AG08395 (cell line): ENCODE results near the gene LIX1.
"Not testable (repeated sequence)": the region's sequence is repeated elsewhere in the genome, so short reads cannot be mapped to it uniquely, and the experiment has no call there.

Experiments used
- DNase-seq: peaks from one replicate; pipeline ENCODE4 v3.0.0; 2012; ENCODE audit warnings: mixed read lengths, low spot score

Gene LIX1

DNA sequence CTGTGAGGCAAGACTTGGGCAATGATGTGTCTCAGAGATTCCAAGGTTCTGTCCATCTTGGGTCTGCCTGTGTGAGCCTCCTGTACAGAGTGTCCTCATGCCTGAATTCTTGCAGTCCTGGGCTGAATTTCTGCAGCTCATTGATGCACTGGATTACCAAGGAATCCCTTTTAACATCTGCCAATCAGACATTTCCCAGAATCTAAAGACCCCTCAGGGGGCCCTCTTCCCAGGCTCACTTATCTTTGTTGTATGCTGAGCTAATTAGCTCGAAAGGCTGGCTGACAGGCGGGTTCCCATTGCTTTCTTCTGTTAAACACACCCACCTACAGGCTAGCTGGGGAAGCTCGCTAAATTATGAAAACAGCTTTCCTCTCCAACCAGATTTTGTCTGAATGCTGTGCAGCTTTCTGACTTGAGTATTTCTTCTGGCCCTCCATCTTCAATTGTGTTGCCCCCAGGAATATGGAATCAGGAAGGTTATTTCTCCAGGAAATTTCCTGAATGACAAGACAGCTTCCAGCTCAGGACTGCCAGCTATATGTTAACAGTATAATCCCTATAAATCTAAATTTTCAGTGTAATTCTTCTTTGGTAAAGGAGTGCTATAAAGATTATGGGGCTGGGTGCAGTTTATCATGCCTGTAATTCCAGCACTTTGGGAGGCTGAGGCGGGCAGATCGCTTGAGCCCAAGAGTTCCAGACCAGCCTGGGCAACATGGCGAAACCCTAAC lies at the start of gene LIX1:
TSS of gene LIX1 (minus strand) at position 91 of the 734 bp plus-strand sequence. CDS start at position 56, 35 bp downstream.
- peak; percentile 61 for DNase-seq

DNA sequence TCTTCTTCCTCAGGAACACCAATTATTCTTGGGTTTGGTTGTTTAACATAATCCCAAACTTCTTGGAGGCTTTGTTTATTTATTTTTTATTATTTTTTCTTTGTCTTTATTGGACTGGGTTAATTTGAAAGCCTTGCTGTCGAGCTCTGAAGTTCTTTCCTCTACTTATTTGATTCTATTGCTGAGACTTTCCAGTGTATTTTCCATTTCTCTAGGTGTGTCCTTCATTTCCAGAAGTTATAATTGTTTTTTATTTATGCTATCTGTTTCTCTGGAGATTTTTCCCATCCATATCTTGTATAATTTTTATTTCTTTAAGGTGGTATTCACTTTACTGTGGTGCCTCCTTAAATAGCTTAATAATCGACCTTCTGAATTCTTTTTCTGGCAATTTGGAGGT lies 49.5 kb upstream of the LIX1 start:
- DNase-seq, result no peak

DNA sequence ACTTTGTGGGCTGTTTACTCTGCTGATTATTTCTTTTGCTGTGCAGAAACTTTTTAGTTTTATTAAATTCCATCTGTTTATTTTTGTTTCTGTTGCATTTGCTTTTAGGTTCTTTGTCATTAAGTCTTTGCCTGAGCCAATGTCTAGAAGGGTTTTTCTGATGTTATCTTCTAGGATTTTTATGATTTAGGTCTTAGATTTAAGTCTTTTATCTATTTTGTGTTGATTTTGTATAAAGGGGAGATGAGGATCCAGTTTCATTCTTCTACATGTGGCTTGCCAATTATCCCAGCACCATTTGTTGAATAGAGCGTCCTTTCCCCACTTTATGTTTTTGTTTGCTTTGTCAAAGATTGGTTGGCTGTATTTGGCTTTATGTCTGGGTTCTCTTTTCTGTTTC lies 47.1 kb upstream of the LIX1 start:
- not testable (repeated sequence) for DNase-seq

DNA sequence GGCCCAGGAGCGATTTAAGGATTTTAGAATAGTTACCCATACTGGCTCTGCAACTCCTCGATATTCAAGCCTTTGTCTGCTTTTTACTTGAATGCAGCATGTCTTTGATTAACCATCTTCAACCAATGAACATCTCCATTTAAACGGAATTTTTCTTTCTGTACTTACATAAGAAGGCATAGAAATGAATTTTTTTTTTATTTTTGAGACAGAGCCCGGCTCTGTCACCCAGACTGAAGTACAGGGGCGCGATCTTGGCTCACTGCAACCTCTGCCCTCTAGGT lies 41.5 kb upstream of the LIX1 start:
- DNase-seq, result no peak

DNA sequence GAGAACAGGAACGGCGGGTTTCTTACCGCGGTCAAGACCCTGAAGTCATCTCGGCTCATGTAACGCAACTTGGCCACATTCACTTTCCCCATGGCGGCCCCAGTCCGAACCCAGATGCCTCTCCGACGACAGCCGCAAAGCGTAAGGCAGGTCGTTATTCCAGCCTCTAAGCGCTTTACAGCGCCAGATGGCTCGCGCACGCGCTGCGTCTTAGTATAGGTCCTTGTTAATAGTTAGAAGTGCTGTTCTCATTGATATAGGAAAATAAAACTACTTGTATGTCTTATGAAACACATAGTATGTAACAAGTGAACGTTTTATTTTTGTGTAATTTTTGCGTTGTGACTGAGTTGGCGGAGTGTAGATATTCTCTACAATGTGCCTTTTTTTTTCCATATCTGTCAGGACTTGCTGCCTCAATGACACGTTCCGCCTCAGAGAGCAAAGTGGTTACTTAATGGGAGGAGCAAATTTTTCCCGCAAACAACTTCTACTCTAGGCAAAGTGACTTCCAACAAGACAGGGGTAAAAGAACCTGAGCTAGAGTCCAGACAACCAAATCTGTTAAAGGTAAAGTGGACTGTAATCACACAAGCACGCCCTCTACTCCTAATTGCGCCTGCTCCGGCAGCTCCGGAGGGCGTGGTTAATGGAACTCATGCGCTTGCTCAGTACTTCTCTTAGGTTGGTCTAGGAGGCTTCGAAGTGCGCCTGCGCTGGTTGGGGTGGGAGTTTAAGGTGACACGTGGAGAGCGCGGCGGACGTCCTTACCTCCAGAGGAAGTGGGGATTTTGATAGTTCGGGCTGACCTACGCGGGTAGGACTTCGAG lies 40.9 kb upstream of the LIX1 start, which contains the start of gene RIOK2:
TSS of gene RIOK2 (minus strand) at position 148 of the 830 bp plus-strand sequence. CDS start at position 92, 56 bp downstream.
- peak; percentile 95 for DNase-seq

DNA sequence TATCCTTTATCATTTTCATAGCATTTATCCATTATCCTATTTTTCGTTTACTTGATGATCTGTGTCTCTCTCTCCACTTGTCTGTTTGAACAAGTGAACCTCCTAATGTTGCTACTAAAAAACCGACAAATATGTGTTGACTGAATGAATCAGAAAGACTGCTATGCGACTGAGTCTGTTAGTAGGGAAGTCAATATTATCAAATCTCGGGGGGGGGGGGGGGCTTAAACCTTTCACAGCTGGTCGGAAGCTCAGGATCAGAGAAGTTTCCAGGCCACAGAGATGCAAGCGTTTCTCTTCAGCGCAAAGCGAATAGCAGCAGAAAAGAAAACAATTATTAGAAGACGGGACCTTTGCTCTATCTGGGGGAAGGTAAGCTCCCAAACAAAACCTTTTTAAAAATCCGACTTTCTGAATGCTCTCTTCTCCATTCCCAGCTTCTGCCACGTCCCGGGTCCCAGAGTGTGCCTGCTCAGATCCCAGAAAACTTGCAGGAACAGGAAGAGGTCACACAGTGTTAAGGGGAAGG lies 40.2 kb upstream of the LIX1 start:
- peak; percentile 54 for DNase-seq

DNA sequence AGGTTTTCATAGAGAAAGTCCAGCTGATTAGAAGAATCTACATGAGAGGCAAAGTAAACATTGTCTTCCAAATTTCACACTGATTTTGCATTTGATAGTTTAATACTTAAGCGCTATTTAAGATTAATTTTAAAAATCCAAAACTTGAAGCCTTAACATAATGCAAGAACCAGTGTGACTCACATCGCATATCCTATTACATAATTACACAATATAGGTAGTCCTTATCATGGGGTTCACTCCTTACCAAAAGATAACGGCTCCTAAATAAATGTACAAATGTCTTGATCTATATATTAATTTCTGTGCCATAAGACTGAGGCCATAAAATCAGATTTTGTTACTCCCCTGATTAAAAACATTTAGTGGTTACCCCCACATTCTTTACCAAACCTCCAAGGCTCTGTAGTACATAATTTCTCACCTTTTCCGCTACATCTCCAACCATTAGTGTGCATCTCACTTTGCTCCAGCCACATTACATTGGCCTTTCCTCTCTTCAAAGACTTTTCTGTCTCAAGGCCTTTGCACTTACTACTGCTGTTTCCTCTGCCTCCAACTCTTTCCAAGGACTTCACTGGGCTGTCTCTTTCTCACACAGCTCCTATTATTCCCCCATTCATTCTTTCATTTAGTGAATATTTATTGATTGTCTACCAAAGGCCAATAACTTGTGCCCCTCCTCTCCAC lies 39.6 kb upstream of the LIX1 start:
- DNase-seq, result no peak

DNA sequence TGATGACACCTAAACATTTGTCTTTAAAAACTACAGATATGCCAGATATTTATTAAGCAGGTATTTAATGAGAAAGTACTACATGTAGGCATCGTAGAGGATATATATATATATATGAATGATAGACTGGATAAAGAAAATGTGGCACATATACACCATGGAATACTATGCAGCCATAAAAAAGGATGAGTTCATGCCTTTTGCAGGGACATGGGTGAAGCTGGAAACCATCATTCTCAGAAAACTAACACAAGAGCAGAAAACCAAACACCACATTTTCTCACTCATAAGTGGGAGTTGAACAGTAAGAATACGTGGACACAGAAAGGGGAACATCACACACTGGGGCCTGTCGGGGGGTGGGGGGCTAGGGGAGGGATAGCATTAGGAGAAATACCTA lies 37.0 kb upstream of the LIX1 start:
- DNase-seq, result not testable (repeated sequence)

DNA sequence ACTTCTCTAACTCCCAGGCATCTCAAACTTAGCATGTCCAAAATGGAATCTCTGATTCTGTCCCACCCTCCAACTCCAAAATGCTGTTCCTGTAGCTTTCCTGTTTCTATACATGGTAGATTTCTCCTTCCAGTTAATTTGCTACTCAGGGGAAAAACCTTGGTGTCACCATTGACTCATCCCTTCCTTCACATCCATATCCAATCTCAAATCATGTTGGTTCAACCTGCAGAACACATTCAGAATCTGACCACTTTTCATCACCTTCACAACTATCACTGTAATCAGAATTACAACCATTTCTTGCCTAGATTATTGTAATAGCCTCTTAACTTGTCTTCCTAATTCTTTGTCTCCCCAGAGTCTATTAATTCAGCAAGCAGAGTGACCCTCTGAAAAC lies 29.8 kb upstream of the LIX1 start:
- DNase-seq, result no peak

DNA sequence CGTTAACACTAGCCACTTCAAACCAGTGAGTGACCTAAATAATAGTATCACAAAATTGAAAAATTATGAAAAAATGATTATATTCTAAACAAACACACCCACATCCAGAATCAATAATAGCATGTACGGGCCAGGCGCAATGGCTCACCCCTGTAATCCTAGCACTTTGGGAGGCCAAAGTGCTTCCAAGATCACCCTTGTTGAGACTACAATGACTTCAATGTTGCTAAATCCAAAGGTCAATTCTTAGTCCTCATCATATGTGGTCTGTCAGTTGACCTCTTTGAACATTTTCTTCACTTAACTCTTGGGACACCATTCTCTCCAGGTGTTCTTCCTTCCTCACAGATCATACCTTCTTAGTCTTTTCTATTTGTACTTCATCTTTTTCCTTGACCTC lies 29.3 kb upstream of the LIX1 start:
- no peak for DNase-seq

DNA sequence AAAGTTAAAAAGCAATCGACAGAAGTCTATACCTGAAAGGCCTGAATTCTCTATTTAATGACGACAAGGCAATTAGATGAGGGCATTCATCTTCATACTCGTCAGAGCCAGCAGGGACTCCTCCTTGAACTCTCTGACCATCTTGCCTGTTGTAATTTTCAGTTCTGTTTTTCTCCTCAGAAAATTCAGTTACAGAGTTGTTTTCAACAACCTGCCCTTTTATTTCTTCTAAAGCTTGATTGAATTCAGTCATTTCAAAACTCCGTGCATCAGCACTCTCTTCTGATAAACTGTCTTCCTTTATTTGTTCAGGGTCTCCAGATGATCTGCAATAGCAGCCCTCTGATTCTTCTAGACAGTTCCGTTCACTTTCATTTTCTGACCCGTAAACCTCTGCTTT lies 25.0 kb upstream of the LIX1 start:
- DNase-seq, result no peak

DNA sequence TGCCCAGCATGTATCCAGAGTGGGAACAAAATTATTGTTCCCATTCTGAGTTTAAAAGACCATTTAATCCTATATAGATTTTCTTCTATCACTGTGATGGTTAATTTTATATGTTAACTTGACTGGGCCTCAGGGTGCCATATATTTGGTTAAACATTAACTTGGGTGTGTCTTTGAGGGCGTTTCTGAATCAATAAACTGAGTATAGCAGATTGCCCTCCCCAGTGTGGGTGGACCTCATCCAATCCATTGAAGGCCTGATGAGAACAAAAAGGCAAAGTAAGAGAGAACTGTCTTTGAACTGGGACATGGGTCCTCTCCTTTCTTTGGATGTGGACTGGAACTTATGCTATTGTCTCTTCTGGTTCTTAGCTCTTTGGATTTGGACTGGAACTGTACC lies 23.3 kb upstream of the LIX1 start:
- no peak for DNase-seq

DNA sequence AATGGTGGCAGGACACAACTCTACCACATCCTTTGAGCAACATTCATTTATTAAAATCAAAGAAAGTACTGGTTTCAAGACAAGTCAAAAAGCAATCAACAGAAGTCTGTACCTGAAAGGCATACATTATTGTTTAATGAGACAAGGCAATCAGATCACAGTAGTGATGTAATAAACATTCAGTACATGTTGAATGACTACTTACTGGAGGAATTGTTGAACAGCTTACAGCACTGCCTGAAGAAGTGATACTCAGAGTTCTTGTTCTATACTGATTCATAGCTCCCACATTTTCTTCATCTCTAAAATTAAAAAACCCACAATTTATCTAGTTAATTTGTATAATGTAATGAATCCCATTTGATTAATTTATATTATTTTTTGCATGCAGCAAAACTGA lies 22.4 kb upstream of the LIX1 start:
- peak; percentile 6 for DNase-seq

DNA sequence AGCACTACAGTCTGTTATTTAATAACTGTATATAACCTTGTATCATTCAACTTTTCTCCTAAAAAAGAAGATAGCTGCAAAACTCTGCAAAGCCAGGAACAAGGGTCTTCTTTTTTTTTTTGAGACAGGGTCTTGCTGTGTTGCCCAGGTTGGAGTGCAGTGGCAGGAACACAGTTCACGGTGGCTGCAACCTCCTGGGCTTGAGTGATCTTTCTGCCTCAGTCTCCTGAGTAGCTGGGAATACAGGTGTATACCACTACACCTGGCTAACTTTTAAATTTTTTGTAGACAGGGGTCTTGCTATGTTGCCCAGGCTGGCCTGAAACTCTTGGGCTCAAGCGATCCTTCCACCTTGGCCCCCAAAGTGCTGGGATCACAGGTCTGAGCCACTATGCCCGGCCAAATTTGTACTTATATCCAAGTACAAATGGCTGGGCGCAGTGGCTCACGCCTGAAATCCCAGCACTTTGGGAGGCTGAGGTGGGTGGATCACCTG lies 21.4 kb upstream of the LIX1 start:
- DNase-seq, result no peak

DNA sequence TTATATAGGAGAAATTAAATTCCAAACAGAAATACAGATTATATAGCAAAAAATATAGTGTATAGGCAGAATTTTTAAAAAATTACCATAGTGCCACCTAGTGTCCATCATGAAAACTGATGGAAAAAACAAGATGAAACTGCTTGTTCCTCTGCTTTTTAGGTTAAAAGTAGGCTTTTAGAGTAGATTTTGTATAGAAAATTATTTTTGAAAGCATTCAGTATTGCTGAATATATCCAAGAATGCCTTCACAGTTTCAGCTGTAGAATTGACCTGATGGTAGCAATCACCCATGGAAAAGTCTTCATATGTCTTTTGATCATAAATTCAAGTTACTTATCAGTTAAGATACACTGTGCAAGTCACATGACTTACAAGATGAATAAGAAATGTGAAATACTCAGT lies 21.0 kb upstream of the LIX1 start:
- DNase-seq, result peak; percentile 9

DNA sequence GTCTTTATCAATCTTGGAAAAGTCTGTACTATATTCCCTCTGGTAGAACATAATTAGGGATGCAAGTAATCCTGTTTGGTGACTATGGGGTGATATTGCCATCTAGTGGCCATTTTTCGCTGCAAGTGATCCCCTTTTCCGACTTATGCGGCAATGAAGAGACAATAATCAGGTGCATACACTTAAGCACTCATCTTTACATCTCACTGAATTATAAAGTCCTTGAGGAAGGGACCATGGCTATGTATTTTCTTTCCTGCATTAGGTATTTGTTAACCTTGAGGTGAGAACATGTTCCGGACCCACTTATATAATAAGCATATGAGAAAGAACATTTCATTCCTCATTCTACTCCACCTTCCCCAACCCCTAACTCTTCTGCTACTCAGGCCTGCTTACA lies 19.6 kb upstream of the LIX1 start:
- peak; percentile 62 for DNase-seq

DNA sequence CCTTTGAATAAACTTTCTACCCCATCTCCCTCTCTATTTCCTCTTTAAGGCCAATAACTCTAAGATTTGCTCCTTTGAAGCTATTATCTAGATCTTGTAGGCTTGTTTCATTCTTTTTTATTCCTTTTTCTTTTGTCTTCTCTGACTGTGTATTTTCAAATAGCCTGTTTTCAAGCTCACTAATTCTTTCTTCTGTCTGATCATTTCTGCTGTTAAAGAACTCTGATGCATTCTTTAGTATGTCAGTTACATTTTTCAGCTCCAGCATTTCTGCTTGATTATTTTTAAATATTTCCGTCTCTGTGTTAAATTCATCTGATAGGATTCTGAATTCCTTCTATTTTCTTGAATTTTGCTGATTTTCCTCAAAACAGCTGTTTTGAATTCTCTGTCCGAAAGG lies 15.3 kb upstream of the LIX1 start:
- DNase-seq, result no peak

DNA sequence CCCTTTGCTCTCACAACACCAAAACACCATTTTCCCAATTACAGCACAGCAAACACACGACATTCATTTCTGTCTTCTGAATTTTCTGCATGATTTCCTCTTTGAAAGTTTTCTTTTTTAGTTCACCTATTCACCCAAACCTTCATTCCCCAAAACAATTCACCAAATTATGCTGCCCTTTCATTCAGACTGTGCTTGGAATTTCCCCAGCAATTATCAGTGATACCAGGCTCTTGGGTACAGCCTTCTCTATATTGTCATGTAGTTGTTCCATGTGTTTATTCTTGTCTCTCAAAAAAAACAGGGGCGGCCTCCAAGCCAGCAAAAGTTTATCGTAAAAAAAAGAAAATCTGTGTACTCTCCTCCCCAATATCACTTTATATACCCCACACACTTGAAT lies 9.0 kb upstream of the LIX1 start:
- DNase-seq, result no peak

DNA sequence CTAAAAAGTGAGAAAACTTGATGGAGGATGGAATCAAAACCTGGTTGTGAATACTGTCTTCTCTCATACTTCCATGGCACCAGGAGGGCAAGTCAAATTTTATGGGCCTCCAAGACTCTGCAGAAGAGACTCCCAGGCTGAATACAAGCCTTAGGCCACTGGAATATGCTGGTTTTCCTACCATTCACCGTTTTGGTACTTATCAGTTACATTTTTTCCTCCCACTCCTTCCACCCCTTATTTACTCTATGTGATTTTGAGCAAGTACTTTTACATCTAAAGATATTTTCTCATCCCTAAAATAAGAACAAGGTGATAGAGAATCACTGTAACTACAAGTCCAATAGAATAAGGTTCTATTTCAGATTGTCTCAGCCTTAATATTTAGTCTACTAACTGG lies 8.0 kb upstream of the LIX1 start:
- DNase-seq, result no peak

DNA sequence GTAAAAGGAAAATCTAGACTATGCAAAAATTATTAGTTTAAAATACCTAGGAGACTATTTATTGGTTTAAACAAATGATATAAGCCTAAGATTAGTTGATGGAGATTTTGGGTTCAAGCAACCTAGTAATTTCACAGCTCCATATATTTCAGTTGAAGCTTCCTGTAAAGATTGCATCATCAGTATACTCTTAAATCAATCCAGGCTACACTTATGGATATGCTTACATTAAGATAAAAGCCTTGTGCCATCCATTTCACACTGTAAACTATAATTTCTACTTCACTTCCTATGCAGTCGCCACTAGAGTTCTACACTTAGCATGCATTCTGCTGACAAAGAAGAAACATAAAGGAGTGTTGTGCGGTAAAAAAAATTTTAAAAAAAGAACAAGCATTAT lies 7.3 kb upstream of the LIX1 start:
- DNase-seq, result no peak

DNA sequence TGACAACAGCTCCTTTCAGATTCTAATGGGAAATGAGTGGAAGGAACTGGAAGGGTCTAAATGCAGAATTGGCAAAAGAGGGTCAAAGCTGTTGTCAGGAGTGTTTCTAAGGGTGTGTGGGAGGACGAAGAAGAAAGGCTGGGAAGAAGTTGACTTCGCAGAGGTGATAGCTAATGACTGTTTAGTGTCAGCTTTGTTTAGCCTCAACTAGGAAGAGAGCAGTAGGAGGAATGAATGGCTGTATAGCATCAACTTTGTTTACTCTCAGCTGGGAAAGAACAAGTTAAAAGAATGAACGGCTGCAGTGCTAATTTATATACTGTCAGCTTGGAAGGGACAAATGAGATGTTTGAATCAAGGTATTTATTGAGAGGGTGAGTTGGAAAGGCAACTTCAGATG lies 5.9 kb upstream of the LIX1 start:
- no peak for DNase-seq

DNA sequence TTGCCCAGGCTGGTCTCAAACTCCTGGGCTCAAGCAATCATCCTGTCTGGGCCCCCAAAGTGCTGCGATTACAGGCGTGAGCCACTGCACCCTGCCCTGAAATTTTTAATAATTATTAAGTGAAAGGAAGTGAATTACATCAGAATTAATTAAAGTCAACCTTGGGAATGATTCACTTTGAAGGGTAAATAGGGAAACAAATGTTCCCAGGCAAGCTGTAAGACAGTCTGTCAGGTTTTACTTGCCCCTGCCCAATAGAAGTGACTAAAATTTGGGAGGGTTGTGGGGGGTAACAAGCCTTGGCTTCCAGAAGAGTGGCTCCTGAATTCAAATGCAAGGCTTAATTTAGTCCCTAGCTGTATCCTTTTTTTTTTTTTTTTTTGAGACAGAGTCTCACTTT lies 1.3 kb upstream of the LIX1 start:
- no peak for DNase-seq

DNA sequence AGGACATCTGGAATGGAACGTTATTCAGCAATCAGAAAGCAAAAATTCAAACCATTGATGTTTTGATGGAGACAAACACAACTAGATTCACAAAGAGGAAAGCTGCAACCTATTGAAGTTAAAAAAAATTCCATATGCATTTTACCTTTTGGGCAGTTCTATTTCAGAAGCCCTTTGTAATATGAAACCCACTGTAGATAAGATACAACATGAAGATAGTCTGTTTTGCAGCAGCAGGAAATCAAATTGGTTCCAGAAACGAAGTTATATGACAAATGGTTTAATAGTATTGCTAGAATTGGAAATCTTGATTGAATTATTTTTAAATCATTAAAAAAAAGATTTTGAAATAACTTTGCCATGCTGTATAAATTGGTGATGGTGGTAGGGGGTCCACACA lies 872 bp downstream of the LIX1 start:
- DNase-seq, result no peak
